B cell (primary cell): ENCODE results near the gene ACHE. TPM values are rescaled to one million over a fixed set of nuclear protein-coding genes. Genes with fewer than 3 reads are reported as not detected.

ENCODE experiments used
- ATAC-seq: fragments of 200-7000 bp; cut with Tn5 transposase; one replicate; pipeline ENCODE4 v1.10.0; 2021; ENCODE audit warnings: low read depth, mild to moderate bottlenecking, moderate number of reproducible peaks, moderate library complexity
- CTCF ChIA-PET: fragments of 350-600 bp; sonication (Branson Sonifier 250); formaldehyde crosslinking; loops from one replicate; lab custom pipeline; 2021; ENCODE audit warnings: antibody characterized with exemption, inconsistent platforms; lab: Charles Lee
- POLR2A ChIA-PET: fragments of 350-600 bp; sonication (Branson Sonifier 250); formaldehyde crosslinking; loops from one replicate; lab custom pipeline; 2021; ENCODE audit warnings: antibody characterized with exemption; lab: Charles Lee
- DNase-seq: peaks from one replicate; pipeline ENCODE4 v3.0.0; 2013
- H2AFZ ChIP-seq: 2 replicates; pipeline ENCODE4 v1.6.1; 2012; ENCODE audit warnings: mild to moderate bottlenecking, low read depth, low read length; ENCODE audit not compliant: insufficient read depth, poor library complexity, severe bottlenecking
- H3K27ac ChIP-seq, 2 donors: 1 replicate in 1 of 2; 2 replicates in 1 of 2; pipeline ENCODE4 v1.5.1; 2012 to 2013; ENCODE audit warnings: low read length in 2 of 2, mild to moderate bottlenecking in 2 of 2, moderate library complexity in 1 of 2
- H3K27me3 ChIP-seq, 4 experiments: fragments of 200-600 bp in 1 of 4; sonication (generic) in 1 of 4; replicated peaks in 1 of 4; 1 replicate in 2 of 4; 2 replicates in 2 of 4; pipeline versions ENCODE4 v1.6.1 to v1.7.0; 2013 to 2016; ENCODE audit warnings: low read length in 3 of 4, mild to moderate bottlenecking in 2 of 4, mixed read lengths in 1 of 4, moderate library complexity in 1 of 4; ENCODE audit not compliant: insufficient read depth in 4 of 4, control insufficient read depth in 3 of 4; ENCODE audit errors: control extremely low read depth in 1 of 4
- H3K36me3 ChIP-seq, 2 experiments: replicated peaks in 1 of 2; 1 replicate in 1 of 2; 2 replicates in 1 of 2; pipeline versions ENCODE4 v1.6.1 to v1.7.1; 2013; ENCODE audit warnings: low read length in 1 of 2; ENCODE audit not compliant: insufficient read depth in 2 of 2, control insufficient read depth in 1 of 2; ENCODE audit errors: control extremely low read depth in 1 of 2, extremely low read depth in 1 of 2
- H3K4me1 ChIP-seq, 2 donors: fragments of 200-600 bp in 1 of 2; sonication (generic) in 1 of 2; 1 replicate in 1 of 2; 2 replicates in 1 of 2; pipeline versions ENCODE4 v1.5.1 to v1.6.1; 2013 to 2017; ENCODE audit warnings: low read length in 2 of 2; ENCODE audit not compliant: control insufficient read depth in 2 of 2, insufficient read depth in 2 of 2
- H3K4me2 ChIP-seq: replicated peaks from 2 replicates; pipeline ENCODE3; 2012; ENCODE audit warnings: mild to moderate bottlenecking, low read depth, low read length; ENCODE audit not compliant: poor library complexity, severe bottlenecking
- H3K4me3 ChIP-seq, 5 experiments: fragments of 200-600 bp in 1 of 5; sonication (generic) in 1 of 5; 1 replicate in 3 of 5; 2 replicates in 2 of 5; pipeline versions ENCODE4 v1.5.1 to v1.7.0; 2011 to 2016; ENCODE audit warnings: low read length in 4 of 5, mild to moderate bottlenecking in 4 of 5, low read depth in 2 of 5, control low read depth in 1 of 5, moderate library complexity in 1 of 5; ENCODE audit not compliant: insufficient read depth in 1 of 5; ENCODE audit errors: control extremely low read depth in 1 of 5, extremely low read depth in 1 of 5
- H3K79me2 ChIP-seq: fragments of 200-600 bp; sonication (generic); one replicate; pipeline ENCODE4 v1.6.0; 2016; ENCODE audit warnings: low read length; ENCODE audit not compliant: control insufficient read depth, insufficient read depth
- H3K9ac ChIP-seq: fragments of 200-600 bp; sonication (generic); 2 replicates; pipeline ENCODE4 v1.6.1; 2017; ENCODE audit warnings: mild to moderate bottlenecking, low read length, moderate library complexity
- H3K9me3 ChIP-seq, 3 donors: one replicate each; pipeline versions ENCODE4 v1.6.1 to v1.7.1; 2013; ENCODE audit warnings: low read length in 2 of 3; ENCODE audit not compliant: control insufficient read depth in 2 of 3, insufficient read depth in 1 of 3; ENCODE audit errors: control extremely low read depth in 1 of 3
- H4K20me1 ChIP-seq: 2 replicates; pipeline ENCODE4 v1.6.0; 2012; ENCODE audit warnings: mild to moderate bottlenecking, low read length; ENCODE audit not compliant: insufficient read depth, control insufficient read depth, poor library complexity, severe bottlenecking
- H3K27ac Mint-ChIP-seq: one replicate; pipeline ENCODE4 v1.8.0; 2021; ENCODE audit warnings: mixed read lengths
- H3K27me3 Mint-ChIP-seq: one replicate; pipeline ENCODE4 v1.8.0; 2021; ENCODE audit warnings: mixed read lengths
- H3K4me1 Mint-ChIP-seq: one replicate; pipeline ENCODE4 v1.8.0; 2021; ENCODE audit warnings: mixed read lengths
- H3K4me3 Mint-ChIP-seq: one replicate; pipeline ENCODE4 v1.8.0; 2021; ENCODE audit warnings: mixed read lengths
- H3K9me3 Mint-ChIP-seq: one replicate; pipeline ENCODE4 v1.8.0; 2022; ENCODE audit warnings: mixed read lengths; ENCODE audit not compliant: insufficient read depth
- EZH2 ChIP-seq: IDR thresholded peaks from 2 replicates; pipeline ENCODE4 v1.6.1; 2012; ENCODE audit warnings: borderline replicate concordance, low read depth, mild to moderate bottlenecking, moderate library complexity, low read length; ENCODE audit not compliant: insufficient read depth, poor library complexity, severe bottlenecking
- WGBS: methylation state at CpG from one replicate; pipeline ENCODE4 v1.1.5; 2013; ENCODE audit warnings: missing lambda C conversion rate; ENCODE audit not compliant: insufficient coverage; 5-methylcytosine and 5-hydroxymethylcytosine counted together
- intact Hi-C: fragments of 100-400 bp; cut with micrococcal nuclease; formaldehyde crosslinking; loops from one replicate; pipeline ENCODE4 v1.10.0; 2022
- polyA plus RNA-seq: library from polyadenylated mRNA; depleted of rRNA; stranded (reverse); fragments of >200 nt; gene quantifications from 2 replicates; pipeline ENCODE4 v1.2.3, GENCODE V29; 2012
- total RNA-seq, 2 donors: library from RNA; stranded (reverse); fragments of 120-200 nt in 1 of 2; gene quantifications; 1 replicate in 1 of 2; 2 replicates in 1 of 2; pipeline versions ENCODE4 v1.2.3 to v1.2.4, GENCODE V29; 2013 to 2022
- TF ChIP-seq, protein P1 (sequence below): fragments of 200-600 bp; IDR thresholded peaks from one replicate; pipeline ENCODE4 v1.8.0; 2022; ENCODE audit warnings: antibody characterized with exemption, mild to moderate bottlenecking

Gene ACHE
- total and polyA plus RNA-seq, 2 donors (not counting 1 experiment from before 2014, with no cell fraction given): 0.13 to 0.15 TPM

DNA sequence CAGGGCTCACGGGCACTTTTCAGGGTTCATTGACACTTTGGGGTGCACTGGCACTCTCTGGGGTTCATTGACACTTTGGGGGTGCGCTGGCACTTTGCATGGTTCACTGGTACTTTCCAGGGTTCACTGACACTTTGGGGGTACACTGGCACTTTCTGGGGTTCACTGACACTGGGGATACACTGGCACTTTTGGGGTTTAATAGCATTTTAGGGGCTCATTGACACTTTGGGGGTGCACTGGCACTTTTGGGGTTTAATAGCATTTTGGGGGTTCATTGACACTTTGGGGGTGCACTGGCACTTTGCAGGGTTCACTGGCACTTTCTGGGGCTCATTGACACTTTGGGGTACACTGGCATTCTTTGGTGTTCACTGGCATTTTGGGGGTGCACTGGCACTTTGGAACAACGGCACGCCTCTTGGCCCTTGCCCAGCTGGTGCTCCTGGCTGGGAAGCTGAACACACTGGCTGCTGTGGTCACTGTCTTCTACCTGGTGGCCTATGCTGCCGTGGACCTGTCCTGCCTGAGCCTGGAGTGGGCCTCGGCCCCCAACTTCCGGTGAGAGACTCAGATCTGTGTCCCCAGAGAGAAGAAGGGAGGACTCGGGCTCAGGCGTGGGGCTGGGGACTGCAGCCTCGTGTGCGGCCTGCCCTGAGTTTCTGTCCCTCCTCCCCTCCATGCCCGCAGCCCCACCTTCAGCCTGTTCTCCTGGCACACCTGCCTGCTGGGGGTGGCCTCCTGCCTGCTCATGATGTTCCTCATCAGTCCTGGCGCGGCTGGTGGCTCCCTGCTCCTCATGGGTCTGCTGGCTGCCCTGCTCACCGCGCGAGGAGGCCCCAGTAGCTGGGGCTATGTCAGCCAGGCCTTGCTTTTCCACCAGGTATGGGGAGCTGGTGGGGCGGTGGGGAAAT lies 34.7 kb downstream of the ACHE start:
- Mint-ChIP-seq H3K4me1 (peaks cover 4% of the 10 kb centered on the region), H3K4me3 (no peak overlapping the region), H3K27ac (no peak overlapping the region), H3K9me3 (no peaks in the 10 kb centered on the region), H3K27me3 (no peaks in the 10 kb centered on the region)
- Histone ChIP-seq H3K9ac (no peak overlapping the region), H3K27ac (no peak overlapping the region), H3K4me1 (peaks cover 4 to 6% of the 10 kb centered on the region in 2 donors), H3K9me3 (no peaks in the 10 kb centered on the region), H3K27me3 (no peaks in the 10 kb centered on the region), H3K4me3 (no peak overlapping the region), H3K36me3 (peaks cover 0 to 67% of the 10 kb centered on the region in 2 experiments), H3K79me2 (peaks cover 8% of the 10 kb centered on the region), H2AFZ (no peak overlapping the region), H3K4me2 (no peak overlapping the region), H4K20me1 (peaks cover 32% of the 10 kb centered on the region)
- POLR2A ChIA-PET: interaction anchor here (1.3 kb wide), 1 partner anchor 14 kb away, joined by 3 read pairs; the partner anchor contains the start of gene SRRT
- intact Hi-C loops: no loop called here
- 96% methylated on average over 16 of the region's 18 CpGs for WGBS
- no peak for DNase-seq
- ATAC-seq: no peak
- no peak for TF ChIP-seq EZH2
- TF ChIP-seq, protein P1, sequence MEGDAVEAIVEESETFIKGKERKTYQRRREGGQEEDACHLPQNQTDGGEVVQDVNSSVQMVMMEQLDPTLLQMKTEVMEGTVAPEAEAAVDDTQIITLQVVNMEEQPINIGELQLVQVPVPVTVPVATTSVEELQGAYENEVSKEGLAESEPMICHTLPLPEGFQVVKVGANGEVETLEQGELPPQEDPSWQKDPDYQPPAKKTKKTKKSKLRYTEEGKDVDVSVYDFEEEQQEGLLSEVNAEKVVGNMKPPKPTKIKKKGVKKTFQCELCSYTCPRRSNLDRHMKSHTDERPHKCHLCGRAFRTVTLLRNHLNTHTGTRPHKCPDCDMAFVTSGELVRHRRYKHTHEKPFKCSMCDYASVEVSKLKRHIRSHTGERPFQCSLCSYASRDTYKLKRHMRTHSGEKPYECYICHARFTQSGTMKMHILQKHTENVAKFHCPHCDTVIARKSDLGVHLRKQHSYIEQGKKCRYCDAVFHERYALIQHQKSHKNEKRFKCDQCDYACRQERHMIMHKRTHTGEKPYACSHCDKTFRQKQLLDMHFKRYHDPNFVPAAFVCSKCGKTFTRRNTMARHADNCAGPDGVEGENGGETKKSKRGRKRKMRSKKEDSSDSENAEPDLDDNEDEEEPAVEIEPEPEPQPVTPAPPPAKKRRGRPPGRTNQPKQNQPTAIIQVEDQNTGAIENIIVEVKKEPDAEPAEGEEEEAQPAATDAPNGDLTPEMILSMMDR: no peak
- CTCF ChIA-PET: interaction anchor here (0.5 kb wide), 1 partner anchor 302 kb away, joined by 3 read pairs; no protein-coding TSS in a partner anchor

DNA sequence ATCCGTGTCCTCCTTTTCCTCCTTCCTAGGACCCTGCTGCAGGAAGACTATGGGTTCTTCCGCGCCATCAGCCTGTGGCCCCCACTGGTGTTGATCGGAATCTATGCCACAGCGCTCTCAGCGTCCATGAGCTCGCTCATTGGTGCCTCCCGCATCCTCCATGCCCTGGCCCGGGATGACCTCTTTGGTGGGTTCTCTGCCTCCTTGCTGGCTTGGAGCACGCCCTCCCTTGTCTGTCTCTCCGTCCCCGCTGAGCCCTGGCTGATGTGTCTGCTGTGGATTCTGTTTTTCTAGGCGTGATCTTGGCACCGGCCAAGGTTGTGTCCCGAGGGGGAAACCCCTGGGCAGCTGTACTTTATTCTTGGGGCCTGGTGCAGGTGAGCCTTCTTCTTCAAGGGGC lies 35.8 kb downstream of the ACHE start:
- H3K4me3 ChIP-seq: no peak overlapping the region
- no peak overlapping the region for H3K4me3 Mint-ChIP-seq
- H3K79me2 ChIP-seq: peaks cover 18% of the 10 kb centered on the region
- TF ChIP-seq, protein P1: no peak
- no peak for TF ChIP-seq EZH2
- no peaks in the 10 kb centered on the region for H3K4me1 ChIP-seq
- H3K36me3 ChIP-seq: peaks cover 0 to 70% of the 10 kb centered on the region in 2 experiments
- no peaks in the 10 kb centered on the region for H3K27me3 ChIP-seq
- 96% methylated on average over 12 of the region's 15 CpGs for WGBS
- intact Hi-C loops: no loop called here
- no peak overlapping the region for H2AFZ ChIP-seq
- ChIA-PET CTCF (no interaction called here), POLR2A (no interaction called here)
- H3K27ac Mint-ChIP-seq: no peak overlapping the region
- H4K20me1 ChIP-seq: peaks cover 43% of the 10 kb centered on the region
- ATAC-seq: no peak
- no peak for DNase-seq
- H3K27ac ChIP-seq: no peak overlapping the region
- no peak overlapping the region for H3K4me2 ChIP-seq
- H3K9me3 ChIP-seq: no peaks in the 10 kb centered on the region
- no peaks in the 10 kb centered on the region for H3K27me3 Mint-ChIP-seq
- H3K4me1 Mint-ChIP-seq: peaks cover 5% of the 10 kb centered on the region
- no peaks in the 10 kb centered on the region for H3K9me3 Mint-ChIP-seq
- no peak overlapping the region for H3K9ac ChIP-seq
